KOPT-K1 (cell line): ENCODE data around the gene MAP1LC3B.

ENCODE experiments used
- H3K27ac ChIP-seq: fragments of 200-600 bp; sonication (generic); 2 replicates; pipeline ENCODE4 v1.5.1; 2016; ENCODE audit warnings: antibody characterized with exemption, mild to moderate bottlenecking, low read depth, low read length; ENCODE audit not compliant: poor library complexity, severe bottlenecking
- H3K36me3 ChIP-seq: fragments of 200-600 bp; sonication (generic); 2 replicates; pipeline ENCODE4 v1.5.1; 2017; ENCODE audit warnings: antibody characterized with exemption, mild to moderate bottlenecking, low read length, moderate library complexity; ENCODE audit not compliant: insufficient read depth
- H3K9me3 ChIP-seq: fragments of 200-600 bp; sonication (generic); 2 replicates; pipeline ENCODE4 v1.5.1; 2017; ENCODE audit warnings: antibody characterized with exemption, low read length, mild to moderate bottlenecking; ENCODE audit not compliant: insufficient read depth, poor library complexity, severe bottlenecking

The MAP1LC3B gene

DNA sequence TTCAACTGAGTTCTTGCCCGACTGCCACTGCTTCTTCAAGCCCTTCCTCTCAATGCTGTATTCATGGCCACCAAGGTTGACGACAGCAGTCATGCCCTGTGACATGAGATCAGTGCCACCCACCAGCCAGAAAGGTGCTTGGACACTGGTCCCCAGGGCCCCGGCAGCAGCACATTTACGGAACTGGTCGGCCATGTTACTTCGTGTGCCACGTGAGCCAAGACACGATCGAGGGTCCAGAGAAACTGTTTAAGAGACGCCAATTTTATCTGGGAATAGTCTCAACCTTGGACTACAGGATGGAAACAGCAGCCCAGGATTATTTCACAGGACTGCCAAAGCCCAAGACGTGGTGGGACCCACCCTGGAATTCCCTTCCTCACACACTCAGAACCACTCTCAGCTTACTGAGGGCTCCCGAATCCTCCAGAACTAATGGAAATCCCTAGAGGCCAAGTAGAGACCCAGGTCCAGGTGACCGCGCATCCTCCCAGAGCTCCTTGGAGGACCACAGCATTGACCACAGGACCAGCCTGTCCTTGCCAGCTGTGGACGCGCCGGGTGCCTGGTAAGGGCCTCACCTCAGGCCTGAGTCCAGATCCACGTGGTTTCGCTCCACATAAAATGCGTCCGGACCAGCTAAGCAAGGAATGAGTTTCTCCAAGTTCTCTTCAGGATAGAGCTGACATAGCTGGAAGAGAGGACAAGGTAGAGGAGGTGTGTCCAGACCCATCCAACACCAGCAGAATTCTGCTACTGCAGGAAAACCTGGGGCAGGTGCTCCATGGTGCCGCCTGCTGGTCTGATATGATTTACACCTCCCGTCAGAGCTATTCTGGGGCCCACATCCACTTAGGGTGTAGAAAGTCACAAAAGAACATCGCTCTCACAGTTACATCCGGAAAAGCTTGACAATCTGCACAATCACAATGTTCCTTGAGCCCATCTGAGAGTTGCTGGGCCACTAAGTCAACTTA is 28.2 kb downstream of the MAP1LC3B start:
- H3K9me3 ChIP-seq, result no peaks in the 10 kb centered on the region
- no peak overlapping the region for H3K27ac ChIP-seq
- H3K36me3 ChIP-seq, result no peaks in the 10 kb centered on the region

DNA sequence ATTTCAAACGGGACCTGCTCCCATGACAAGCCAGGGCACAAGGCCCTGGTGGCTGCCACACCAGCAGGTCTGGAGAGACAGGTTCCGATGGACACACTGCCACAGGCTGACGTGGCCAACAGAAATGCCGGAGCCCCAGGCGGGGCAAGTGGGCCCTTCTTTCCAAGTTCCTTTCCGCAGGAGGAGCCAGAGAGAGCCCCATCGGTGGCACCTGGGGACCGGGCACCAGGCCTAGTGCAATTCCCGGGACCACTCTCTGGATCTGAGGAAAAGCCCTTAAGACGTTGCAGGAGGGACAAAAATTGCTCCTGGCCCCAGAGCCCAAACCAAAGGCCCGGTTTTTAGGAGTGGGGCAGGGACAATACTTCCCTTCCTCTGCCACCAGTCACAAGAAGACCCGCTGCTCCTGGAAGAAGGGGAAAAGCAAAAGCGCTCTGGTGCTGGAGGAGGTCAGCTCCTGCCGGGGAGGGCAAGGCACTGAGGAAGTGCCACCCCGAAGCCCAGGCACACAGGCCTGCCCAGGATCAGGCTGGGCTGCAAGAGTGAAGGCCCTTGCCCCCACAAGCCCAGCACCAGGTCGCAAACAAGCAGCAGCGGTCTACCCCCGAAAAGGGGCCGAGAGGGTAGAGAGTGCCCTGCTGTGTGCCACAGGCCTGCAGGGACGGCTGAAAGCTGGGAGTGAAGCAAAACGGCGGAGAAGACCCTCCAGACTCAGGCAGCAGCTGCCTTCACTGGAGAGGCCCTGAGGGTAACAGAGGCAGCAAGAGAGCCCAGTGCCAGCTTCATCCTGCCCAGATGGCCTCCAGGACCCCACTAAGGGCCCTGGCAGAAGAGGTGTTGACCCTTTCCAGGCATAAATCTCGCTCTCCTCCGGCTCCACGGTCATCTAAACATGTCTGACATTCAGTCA is 29.1 kb downstream of the MAP1LC3B start:
- no peaks in the 10 kb centered on the region for H3K36me3 ChIP-seq
- H3K27ac ChIP-seq, result no peak overlapping the region

DNA sequence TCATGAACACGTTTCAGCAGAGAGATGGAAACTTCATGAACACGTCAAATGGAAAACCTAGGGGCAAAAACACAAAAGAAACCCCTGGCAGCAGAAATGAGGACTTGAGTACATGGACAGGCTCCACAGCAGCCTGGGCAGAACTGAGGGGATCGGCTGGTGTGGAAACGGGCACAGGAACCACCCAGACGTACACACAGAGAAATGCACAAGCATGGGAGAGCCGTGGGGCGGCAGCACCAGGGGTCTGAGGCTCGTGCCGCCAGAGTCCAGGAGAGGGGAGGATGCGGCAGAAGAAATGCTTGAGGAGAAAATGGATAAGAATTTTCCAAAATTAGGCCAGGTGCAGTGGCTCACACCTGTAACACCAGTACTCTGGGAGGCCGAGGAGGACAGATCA is 30.0 kb downstream of the MAP1LC3B start:
- Histone ChIP-seq H3K9me3 (no peaks in the 10 kb centered on the region), H3K36me3 (no peaks in the 10 kb centered on the region), H3K27ac (no peak overlapping the region)

More for the DNA sequence above, 29.1 kb downstream of the MAP1LC3B start:
- H3K9me3 ChIP-seq, result no peaks in the 10 kb centered on the region

DNA sequence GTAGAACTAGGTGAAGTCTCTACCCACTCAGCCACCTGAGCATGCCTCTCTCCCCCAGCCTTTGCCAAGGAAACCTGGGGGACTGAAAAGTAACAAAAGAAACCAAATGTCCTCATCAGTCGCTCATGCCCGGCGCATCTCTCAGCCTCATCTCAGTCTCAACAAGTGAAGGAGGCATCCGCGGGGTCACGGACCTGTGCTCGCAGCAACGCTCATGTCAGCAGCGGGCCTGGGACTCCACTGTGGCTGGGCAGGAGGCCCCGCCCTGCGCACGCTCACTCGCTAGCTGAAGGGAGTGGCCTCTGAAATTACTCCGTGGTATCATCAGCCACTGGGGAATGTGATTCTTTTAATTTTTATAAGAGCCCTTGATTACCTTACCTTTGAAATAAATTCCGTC is 31.3 kb downstream of the MAP1LC3B start:
- Histone ChIP-seq H3K36me3 (no peaks in the 10 kb centered on the region), H3K9me3 (no peaks in the 10 kb centered on the region), H3K27ac (no peak overlapping the region)

DNA sequence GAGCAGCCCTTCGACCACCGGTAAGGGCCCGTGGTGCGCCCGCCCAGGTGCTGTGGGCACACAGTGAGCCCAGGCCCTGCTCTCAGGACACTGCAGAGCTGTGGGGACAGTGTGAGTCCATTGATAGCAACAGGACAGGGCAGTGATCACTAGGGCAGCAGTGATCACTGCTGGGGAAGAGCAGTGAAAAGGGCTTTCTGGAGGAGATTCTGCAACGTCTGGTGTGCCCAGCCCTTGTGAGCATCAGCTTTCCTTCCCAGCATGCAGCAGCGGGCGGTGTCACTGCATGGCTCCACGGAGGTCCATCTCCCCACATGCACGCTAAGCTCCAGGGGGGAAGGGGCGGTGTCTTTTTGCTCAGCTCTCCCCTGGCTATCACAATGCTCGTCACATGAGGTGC is 32.1 kb downstream of the MAP1LC3B start:
- H3K36me3 ChIP-seq, result no peaks in the 10 kb centered on the region
- H3K9me3 ChIP-seq, result no peaks in the 10 kb centered on the region
- no peak overlapping the region for H3K27ac ChIP-seq

DNA sequence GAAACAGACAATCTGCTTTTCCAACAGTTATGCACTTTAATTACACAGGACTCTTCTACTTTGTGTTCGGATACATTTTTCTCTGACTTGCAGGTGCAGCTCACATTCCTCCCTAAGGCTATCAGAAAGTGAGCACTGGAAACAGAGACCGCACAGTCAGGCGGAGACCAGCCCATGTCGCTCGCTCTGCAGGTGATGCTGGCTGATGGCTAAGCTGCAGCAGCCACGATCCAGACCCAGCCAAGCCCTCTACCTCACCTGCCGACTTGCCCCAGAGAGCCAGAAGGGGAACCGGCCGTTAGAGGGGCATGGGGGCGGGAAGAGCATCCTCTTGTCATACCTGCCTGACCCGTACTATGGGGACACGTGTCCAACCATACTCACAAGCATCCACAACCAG is 33.8 kb downstream of the MAP1LC3B start:
- Histone ChIP-seq H3K36me3 (no peaks in the 10 kb centered on the region), H3K27ac (no peak overlapping the region), H3K9me3 (no peaks in the 10 kb centered on the region)

DNA sequence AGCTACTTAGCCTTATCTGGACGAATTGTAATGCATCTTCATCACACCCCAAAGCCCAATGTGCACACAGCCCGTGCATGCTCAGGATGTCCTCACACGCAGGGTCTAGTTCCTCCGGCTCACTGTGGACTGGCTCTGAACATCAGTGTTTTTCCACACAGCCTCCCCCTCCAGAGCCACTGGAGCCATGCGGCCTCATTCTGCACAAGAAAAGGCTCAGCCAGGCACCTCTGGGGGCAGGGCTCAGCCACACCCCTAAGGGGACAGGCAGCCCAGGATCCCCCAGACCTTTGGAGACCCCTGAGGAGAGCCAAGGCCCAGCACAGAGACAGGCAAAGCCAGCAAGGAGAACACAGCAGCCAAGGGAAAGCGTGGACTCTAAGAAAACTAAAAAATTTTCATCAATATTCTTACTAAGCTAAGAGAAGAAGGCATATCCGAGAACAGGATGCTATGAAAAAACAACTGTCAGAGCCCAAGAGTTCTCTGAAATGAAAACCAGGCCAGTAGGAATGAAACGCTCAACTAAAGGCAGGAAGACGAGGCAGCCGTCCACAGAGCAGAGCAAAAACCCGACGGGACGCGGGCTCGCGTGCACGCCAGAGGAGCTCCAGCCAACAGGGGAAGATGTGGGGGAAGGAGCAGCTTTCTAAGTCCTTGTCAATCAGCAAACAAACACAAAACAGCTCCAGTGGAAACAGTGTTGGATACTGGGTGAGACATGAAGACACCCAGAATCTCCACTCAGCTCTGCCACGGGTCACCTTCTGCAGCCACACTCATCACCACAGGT is 34.5 kb downstream of the MAP1LC3B start:
- no peaks in the 10 kb centered on the region for H3K9me3 ChIP-seq
- no peak overlapping the region for H3K27ac ChIP-seq
- no peaks in the 10 kb centered on the region for H3K36me3 ChIP-seq

DNA sequence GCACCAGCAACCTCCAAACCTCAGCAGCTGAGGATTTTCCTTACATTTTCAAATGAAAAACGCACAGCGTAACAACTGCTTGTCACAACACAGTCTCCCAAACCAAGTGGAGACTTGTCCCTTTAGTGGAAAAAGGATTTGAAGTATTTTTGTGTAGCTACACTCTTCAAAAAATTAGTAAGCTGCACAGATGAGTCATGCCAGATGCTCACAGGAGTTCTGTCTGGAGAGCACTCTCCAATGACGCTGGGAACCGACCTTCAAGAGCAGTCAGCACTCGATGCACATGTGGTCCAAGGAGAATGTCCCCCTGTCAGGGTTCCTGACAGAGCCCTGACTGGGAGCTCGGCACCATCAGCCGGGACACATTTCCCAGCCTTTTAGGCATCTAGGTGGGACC is 39.8 kb downstream of the MAP1LC3B start:
- H3K36me3 ChIP-seq, result no peaks in the 10 kb centered on the region
- H3K27ac ChIP-seq, result no peak overlapping the region
- no peaks in the 10 kb centered on the region for H3K9me3 ChIP-seq

DNA sequence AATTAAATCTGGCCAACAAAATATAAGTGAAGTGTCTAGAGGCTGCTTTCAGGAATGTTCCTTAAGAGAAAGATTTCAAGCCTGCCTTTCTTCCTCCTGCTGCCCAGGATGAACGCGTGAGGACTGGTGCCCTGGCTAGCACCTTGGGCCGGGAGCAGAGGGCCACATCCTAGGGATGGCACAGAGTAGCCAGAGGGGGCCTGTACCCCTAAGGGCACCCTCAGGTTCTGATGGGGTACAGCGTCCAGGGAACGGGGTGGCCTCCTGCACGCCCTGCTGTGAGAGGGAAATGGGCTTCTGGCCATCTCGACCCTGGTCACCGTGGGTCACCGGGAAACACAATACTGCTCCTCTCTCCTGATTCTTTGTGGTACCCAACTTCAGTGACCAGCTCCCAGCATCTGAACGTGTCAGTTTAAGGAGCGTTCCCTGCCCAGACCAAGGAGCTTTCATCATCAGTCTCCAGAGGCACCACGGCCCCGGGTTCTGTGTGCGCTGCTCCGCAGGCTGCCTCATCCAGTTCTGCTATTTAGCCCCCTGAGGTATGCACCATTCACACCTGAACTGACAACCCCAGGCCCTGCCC is 40.3 kb downstream of the MAP1LC3B start:
- Histone ChIP-seq H3K27ac (no peak overlapping the region), H3K36me3 (no peaks in the 10 kb centered on the region), H3K9me3 (no peaks in the 10 kb centered on the region)

DNA sequence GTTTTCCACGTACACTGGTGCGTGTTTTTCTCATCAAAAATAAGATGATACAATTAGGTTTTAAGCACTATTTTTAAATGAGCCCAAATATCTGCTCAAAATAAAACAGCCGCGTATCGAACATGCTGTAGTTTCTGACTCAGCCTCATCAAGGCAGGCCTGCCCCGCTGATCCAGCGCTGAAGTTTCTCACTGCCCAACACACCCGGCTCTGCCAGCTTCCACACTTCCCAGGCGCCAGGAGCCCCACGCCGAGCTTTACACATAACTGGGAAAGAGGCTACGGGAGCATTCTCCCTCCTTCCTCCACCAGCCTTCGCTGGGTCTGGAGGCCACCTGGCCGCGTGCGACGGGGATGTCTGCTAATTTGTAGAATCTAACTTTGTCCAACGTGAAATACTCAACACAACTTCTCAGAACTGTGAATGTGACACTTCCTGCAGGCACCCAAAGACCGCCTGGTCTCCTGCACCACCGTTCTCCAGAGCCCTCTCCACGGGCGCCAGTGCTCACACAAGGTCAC is 42.1 kb downstream of the MAP1LC3B start:
- H3K27ac ChIP-seq, result no peak overlapping the region
- no peaks in the 10 kb centered on the region for H3K36me3 ChIP-seq
- H3K9me3 ChIP-seq, result no peaks in the 10 kb centered on the region

DNA sequence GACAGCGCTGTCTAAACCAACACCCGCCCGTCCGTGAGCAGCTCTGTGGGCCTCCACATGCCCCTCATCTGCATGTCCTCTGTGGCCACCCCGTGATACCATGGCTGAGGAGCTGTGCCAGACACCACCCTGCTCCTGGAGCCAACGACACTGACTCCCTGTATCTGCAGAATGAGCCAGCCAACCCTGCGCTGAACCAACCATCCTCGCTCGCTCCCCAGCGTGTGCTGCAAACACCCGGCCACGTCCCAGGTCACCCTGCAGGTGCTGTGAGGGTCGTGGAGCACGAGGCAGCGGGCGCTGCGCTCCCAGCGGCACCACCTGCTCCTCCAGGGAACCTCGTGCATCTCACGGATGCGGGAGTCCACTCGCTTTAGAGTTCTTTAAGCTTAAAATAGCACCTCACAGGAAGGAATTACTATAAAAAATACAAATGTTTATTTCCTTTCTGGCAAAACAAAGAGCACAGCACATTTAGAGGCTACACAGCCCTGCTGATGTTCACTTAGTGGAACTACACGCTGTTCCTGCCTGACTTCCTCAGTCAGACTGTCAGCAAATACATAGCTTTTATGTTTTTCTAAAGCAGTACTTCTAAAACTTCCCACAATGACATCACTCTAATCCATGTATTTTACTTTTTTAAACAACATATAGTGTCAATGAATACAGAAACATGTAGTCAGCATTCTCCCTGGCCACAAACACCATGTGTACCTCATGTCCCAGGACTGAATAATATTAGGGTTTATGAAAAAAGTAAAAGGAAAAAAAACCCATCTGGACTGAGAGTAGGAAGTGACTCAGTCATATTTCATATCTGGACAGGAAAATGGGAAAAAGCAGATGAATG is 43.5 kb downstream of the MAP1LC3B start:
- Histone ChIP-seq H3K36me3 (no peaks in the 10 kb centered on the region), H3K27ac (no peak overlapping the region), H3K9me3 (no peaks in the 10 kb centered on the region)

DNA sequence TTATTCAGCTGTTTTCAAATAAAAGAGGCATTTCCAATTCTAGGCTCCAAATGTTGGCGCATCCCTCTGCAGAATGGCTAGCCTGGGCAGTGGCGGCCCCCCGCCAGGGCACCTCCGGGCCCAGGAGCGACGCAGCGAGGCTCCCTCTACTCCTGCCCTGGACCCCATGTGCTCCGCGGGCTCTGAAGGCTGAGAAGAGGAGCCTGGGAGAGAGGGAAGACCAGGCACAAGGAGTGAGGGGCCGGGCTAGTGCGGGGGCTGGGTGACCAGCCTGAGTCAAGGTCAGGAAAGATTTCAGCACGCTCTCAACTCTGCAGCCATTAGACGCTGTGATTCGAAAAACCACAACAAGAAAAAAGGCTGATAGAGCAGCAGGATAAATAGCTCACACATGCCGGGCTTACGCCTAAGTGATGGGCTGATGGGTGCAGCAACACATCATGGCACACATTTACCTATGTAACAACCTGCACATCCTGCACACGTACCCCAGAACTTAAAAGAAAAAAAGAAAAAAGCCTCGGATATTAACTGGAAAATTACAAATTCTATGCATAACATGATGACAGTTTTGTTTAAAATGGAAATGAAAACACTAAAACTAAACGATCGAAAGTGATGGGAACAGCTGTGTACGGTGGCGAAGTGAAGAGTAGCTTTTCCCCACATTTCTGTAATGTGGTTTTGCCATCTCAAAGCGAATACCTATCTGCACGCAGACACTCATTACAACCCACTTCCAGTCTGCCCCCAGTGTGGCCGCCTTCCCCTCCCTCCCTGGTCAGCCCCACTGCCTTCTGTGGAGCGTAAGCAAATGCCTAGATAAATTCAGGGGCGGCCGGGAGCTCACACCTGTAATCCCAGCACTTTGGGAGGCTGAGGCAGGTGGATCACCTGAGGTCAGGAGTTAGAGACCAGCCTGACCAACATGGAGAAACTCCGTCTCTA is 44.4 kb downstream of the MAP1LC3B start:
- H3K27ac ChIP-seq, result no peak overlapping the region
- no peaks in the 10 kb centered on the region for H3K9me3 ChIP-seq
- H3K36me3 ChIP-seq, result no peaks in the 10 kb centered on the region

DNA sequence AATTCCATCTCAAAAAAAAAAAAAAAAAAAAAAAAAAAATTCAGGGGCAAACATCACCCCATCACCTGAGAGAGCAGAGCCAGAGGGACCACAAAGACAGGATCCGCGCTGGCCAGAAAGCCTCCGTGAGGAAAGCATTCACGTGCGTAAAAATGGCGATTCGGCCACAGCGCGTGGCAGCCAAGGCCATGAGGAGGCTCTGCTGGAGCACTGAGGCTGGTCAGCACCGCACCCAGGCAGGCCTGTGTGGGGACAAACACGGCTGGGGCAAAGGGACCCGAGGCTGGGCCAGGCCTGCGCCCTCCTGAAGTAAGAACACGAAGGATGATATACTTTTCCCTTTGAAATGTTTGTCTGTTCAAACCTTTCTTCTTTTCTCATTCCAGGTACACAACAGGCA is 45.2 kb downstream of the MAP1LC3B start:
- H3K36me3 ChIP-seq, result no peaks in the 10 kb centered on the region
- no peak overlapping the region for H3K27ac ChIP-seq
- H3K9me3 ChIP-seq, result no peaks in the 10 kb centered on the region
